HCT116 (cell line): Measurements from ENCODE around the gene CNPY1. TPM values are rescaled to one million over a fixed set of nuclear protein-coding genes. Genes with fewer than 3 reads are reported as not detected.

Source experiments
- ATF3 ChIP-seq: IDR thresholded peaks from 2 replicates; pipeline ENCODE4 v1.6.1; 2012
- CTCF ChIP-seq, 3 experiments: fragments of 200-600 bp in 1 of 3; sonication (generic) in 1 of 3; IDR thresholded peaks in 2 of 3; conservative IDR thresholded peaks in 1 of 3; 2 replicates each; pipeline ENCODE4 v1.5.1; 2012 to 2017; ENCODE audit warnings: low read depth in 2 of 3, low read length in 2 of 3, antibody characterized with exemption in 1 of 3, borderline replicate concordance in 1 of 3, control low read depth in 1 of 3, mild to moderate bottlenecking in 1 of 3, mixed read lengths in 1 of 3, mixed run types in 1 of 3, moderate library complexity in 1 of 3; ENCODE audit not compliant: insufficient read depth in 1 of 3
- EGR1 ChIP-seq: IDR thresholded peaks from 2 replicates; pipeline ENCODE4 v1.6.1; 2012; ENCODE audit warnings: low read depth
- ELF1 ChIP-seq: IDR thresholded peaks from 2 replicates; pipeline ENCODE4 v1.6.1; 2012; ENCODE audit warnings: low read depth, borderline replicate concordance
- EZH2 ChIP-seq: fragments of 200-600 bp; sonication (generic); IDR thresholded peaks from 2 replicates; pipeline ENCODE4 v1.6.1; 2017; ENCODE audit warnings: antibody characterized with exemption, mixed run types
- JUND ChIP-seq: IDR thresholded peaks from 2 replicates; pipeline ENCODE4 v1.6.1; 2012
- POLR2A ChIP-seq: IDR thresholded peaks from 2 replicates; pipeline ENCODE4 v1.7.0; 2011; ENCODE audit warnings: borderline replicate concordance; ENCODE audit not compliant: insufficient read depth, insufficient read length; ENCODE audit errors: extremely low read depth
- SIN3A ChIP-seq: IDR thresholded peaks from 2 replicates; pipeline ENCODE4 v1.6.1; 2012; ENCODE audit warnings: low read depth
- SP1 ChIP-seq: IDR thresholded peaks from 2 replicates; pipeline ENCODE4 v1.6.1; 2012; ENCODE audit warnings: low read depth
- SRF ChIP-seq: IDR thresholded peaks from 2 replicates; pipeline ENCODE4 v1.6.1; 2012; ENCODE audit warnings: low read depth
- YY1 ChIP-seq: IDR thresholded peaks from 2 replicates; pipeline ENCODE4 v1.6.1; 2011; ENCODE audit warnings: low read length, low read depth, moderate library complexity, mild to moderate bottlenecking; ENCODE audit not compliant: insufficient replicate concordance; ENCODE audit errors: extremely low read depth
- ZNF274 ChIP-seq: fragments of 200-500 bp; sonication (Bioruptor generic); IDR thresholded peaks from 2 replicates; pipeline ENCODE4 v1.6.1; 2014; ENCODE audit warnings: mild to moderate bottlenecking, low read depth, low read length, inconsistent platforms
- total RNA-seq: library from RNA; stranded (reverse); gene quantifications from one replicate; pipeline ENCODE4 v1.2.1, GENCODE V29; 2021; ENCODE audit not compliant: unreplicated experiment
- TF ChIP-seq, protein P1 (sequence below): IDR thresholded peaks from 2 replicates; pipeline ENCODE4 v1.6.1; 2012

Gene CNPY1
- total RNA-seq, 1 experiment from 2014 or later = not detected

DNA sequence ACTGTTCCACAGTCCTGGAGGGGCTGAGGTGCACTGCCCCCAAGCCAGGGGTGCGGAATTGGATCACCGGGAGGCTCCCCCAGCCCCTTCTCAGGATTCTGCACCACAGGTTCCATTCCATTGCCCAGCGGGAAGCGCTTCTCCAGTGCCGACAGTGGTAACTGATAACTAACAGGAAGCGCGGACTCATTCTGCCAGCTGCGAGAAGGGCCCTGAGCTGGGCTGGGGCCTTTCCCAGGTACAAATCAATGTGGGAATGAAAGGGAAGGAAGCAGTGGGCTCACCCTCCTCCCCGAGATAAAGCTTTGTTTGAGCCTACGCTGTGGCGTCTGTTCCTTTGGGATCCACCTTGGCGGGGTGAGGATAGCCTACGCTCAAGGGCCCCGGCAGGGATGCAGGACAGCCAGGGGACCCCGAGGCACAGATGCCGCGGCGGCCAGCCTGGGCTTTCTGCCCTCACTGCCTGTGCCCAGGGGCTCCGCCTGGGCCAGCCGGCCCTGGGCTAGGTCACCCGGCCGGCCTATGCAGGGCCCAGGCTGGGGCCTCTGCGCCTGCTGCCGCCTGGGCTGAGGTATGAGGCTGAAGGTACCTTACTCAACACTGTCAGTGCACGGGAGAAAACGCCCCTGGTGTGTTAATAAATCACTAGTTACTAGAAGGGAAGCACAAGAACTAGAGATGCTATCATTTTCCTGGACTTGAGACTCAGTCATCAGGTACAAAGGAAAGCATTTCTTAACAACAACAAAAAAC, 49.0 kb downstream of the CNPY1 start (continued):
- no peak for TF ChIP-seq CTCF (IDR thresholded peaks at IDR 0.05 in 2 of 3, conservative IDR thresholded peaks at IDR 0.05 in 1 of 3; ENCODE audit: borderline replicate concordance in 1 of 3, insufficient read depth in 1 of 3, low read depth in 2 of 3, low read length in 2 of 3)
- TF ChIP-seq EZH2 = no peak
- TF ChIP-seq EGR1 = no peak
- TF ChIP-seq ELF1 = no peak
- TF ChIP-seq, protein P1, sequence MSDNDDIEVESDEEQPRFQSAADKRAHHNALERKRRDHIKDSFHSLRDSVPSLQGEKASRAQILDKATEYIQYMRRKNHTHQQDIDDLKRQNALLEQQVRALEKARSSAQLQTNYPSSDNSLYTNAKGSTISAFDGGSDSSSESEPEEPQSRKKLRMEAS = no peak
- TF ChIP-seq SP1 = no peak
- no peak for TF ChIP-seq ZNF274
- no peak for TF ChIP-seq SIN3A
- no peak for TF ChIP-seq ATF3
- TF ChIP-seq SRF = no peak
- TF ChIP-seq YY1 = no peak
- TF ChIP-seq JUND = no peak
- TF ChIP-seq POLR2A = no peak
